ENCODE measurements around the gene NDUFAF3. TPM values are rescaled to one million over a fixed set of nuclear protein-coding genes. Genes with fewer than 3 reads are reported as not detected.
A peak's percentile ranks its signal among the peaks of the same experiment; 100 is the strongest.

Gene NDUFAF3
- total RNA-seq, 1 experiment from 2014 or later, result 40.7 TPM

DNA sequence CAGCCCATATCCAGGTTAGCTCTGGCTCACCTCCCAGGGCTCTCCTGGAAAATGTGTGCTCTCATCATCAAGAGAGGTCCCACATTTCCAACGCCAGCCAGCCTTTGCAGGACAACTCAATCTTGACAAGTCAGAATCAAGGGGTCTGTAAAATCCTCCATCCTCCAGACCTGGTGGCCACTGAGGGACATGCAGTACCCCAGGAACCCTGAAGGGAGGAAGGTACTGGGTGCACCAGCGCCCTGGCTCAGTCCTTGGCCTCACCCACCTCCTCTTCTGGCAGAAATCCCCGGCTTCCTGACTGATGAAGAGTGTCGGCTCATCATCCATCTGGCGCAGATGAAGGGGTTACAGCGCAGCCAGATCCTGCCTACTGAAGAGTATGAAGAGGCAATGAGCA lies 20.8 kb upstream of the NDUFAF3 start:
- Histone ChIP-seq H3K14ac (ENCODE audit: insufficient read depth, low read length) (no peak overlapping the region), H4K5ac (ENCODE audit: insufficient read length, low read depth, low read length) (no peak overlapping the region), H2BK12ac (ENCODE audit: insufficient read length, low read depth, low read length) (no peak overlapping the region), H4K20me1 (ENCODE audit: control insufficient read depth, insufficient read depth, insufficient read length) (no peaks in the 10 kb centered on the region), H2BK5ac (ENCODE audit: insufficient read length, low read length) (no peak overlapping the region), H3K27me3 (ENCODE audit: insufficient read depth, low read length) (no peaks in the 10 kb centered on the region), H3K23me2 (ENCODE audit: insufficient read length, low read depth, low read length, poor library complexity, severe bottlenecking) (no peaks in the 10 kb centered on the region), H3K9me3 (ENCODE audit: control insufficient read depth, low read depth, low read length) (no peaks in the 10 kb centered on the region), H2AK5ac (ENCODE audit: insufficient read length, low read length) (no peak overlapping the region), H4K8ac (replicated peaks; ENCODE audit: insufficient read length, low read depth, low read length) (no peak overlapping the region), H2BK15ac (ENCODE audit: low read depth, low read length) (no peak overlapping the region), H3K4ac (ENCODE audit: low read depth, low read length) (no peak overlapping the region), H3K4me1 (ENCODE audit: insufficient read depth, low read length) (no peaks in the 10 kb centered on the region), H3K4me2 (ENCODE audit: insufficient read depth, insufficient read length, low read length) (no peak overlapping the region), H3K56ac (ENCODE audit: insufficient read length, low read depth, low read length) (no peak overlapping the region), H3T11ph (ENCODE audit: low read length) (no peak overlapping the region), H3K79me2 (ENCODE audit: insufficient read depth, low read length) (no peaks in the 10 kb centered on the region), H4K91ac (ENCODE audit: insufficient read length, low read depth, low read length) (no peak overlapping the region), H3K23ac (ENCODE audit: insufficient read length, low read depth, low read length) (no peak overlapping the region), H3K27ac (ENCODE audit: insufficient read length, low read depth, low read length) (no peak overlapping the region), H3K18ac (ENCODE audit: insufficient read length, low read depth, low read length) (no peak overlapping the region), H2AFZ (ENCODE audit: low read length) (no peak overlapping the region), H2BK20ac (ENCODE audit: low read depth, low read length, poor library complexity, severe bottlenecking) (no peak overlapping the region), H3K9ac (ENCODE audit: extremely low read depth, insufficient read length, low read length) (no peak overlapping the region), H2BK120ac (ENCODE audit: low read depth, low read length, poor library complexity, severe bottlenecking) (no peak overlapping the region), H3K79me1 (ENCODE audit: insufficient read depth, low read depth, low read length, poor library complexity, severe bottlenecking) (no peaks in the 10 kb centered on the region)
- Mint-ChIP-seq H3K4me1 (peaks cover 21 to 24% of the 10 kb centered on the region in 2 experiments), H3K4me3 (no peak overlapping the region), H3K36me3 (ENCODE audit: insufficient read depth in 1 of 3, low read depth in 3 of 3) (peaks cover 0 to 7% (median 0%) of the 10 kb centered on the region in 3 experiments; a peak in 3 of 7 replicates), H3K27me3 (ENCODE audit: low read depth) (no peaks in the 10 kb centered on the region), H3K9me3 (no peaks in the 10 kb centered on the region), H3K27ac (peak overlapping the region; percentile 28 to 83 (median 82); a peak in 4 of 7 replicates)
- no CpG with 5 or more reads among the region's 6 CpGs for WGBS (ENCODE audit: extremely low coverage, insufficient read length, low lambda C conversion rate)
- no peak for DNase-seq
- TF ChIP-seq, protein P1, sequence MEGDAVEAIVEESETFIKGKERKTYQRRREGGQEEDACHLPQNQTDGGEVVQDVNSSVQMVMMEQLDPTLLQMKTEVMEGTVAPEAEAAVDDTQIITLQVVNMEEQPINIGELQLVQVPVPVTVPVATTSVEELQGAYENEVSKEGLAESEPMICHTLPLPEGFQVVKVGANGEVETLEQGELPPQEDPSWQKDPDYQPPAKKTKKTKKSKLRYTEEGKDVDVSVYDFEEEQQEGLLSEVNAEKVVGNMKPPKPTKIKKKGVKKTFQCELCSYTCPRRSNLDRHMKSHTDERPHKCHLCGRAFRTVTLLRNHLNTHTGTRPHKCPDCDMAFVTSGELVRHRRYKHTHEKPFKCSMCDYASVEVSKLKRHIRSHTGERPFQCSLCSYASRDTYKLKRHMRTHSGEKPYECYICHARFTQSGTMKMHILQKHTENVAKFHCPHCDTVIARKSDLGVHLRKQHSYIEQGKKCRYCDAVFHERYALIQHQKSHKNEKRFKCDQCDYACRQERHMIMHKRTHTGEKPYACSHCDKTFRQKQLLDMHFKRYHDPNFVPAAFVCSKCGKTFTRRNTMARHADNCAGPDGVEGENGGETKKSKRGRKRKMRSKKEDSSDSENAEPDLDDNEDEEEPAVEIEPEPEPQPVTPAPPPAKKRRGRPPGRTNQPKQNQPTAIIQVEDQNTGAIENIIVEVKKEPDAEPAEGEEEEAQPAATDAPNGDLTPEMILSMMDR (conservative IDR thresholded peaks at IDR 0.05), result peak; percentile 26; the same call in 1 of the 3 replicates

Data from H9 (cell line).